Activated CD8-positive, alpha-beta T cell treated with anti-CD3 and anti-CD28 coated beads for 36 hours (primary cell): ENCODE data around the gene FANCG. TPM values are rescaled to one million over a fixed set of nuclear protein-coding genes. Genes with fewer than 3 reads are reported as not detected.
A peak's percentile ranks its signal among the peaks of the same experiment; 100 is the strongest.

Experiments used
- ATAC-seq: fragments of 200-7000 bp; cut with Tn5 transposase; one replicate; pipeline ENCODE4 v1.10.0; 2021; ENCODE audit warnings: mild to moderate bottlenecking, moderate library complexity
- CTCF ChIA-PET: fragments of 350-600 bp; sonication (Branson Sonifier 250); formaldehyde crosslinking; loops from one replicate; lab custom pipeline; 2021; ENCODE audit warnings: antibody characterized with exemption; lab: Charles Lee
- POLR2A ChIA-PET: fragments of 350-600 bp; sonication (Branson Sonifier 250); formaldehyde crosslinking; loops from one replicate; lab custom pipeline; 2021; ENCODE audit warnings: antibody characterized with exemption; lab: Charles Lee
- DNase-seq: peaks from one replicate; pipeline ENCODE4 v3.0.0-alpha.2; 2020
- H3K27ac Mint-ChIP-seq: one replicate; pipeline ENCODE4 v1.8.0; 2021; ENCODE audit warnings: mild to moderate bottlenecking, mixed read lengths
- H3K27me3 Mint-ChIP-seq: one replicate; pipeline ENCODE4 v1.8.0; 2021; ENCODE audit warnings: mixed read lengths
- H3K36me3 Mint-ChIP-seq: one replicate; pipeline ENCODE4 v1.8.0; 2021; ENCODE audit warnings: low read depth, mixed read lengths
- H3K4me1 Mint-ChIP-seq: one replicate; pipeline ENCODE4 v1.8.0; 2021; ENCODE audit warnings: low read depth, mixed read lengths
- H3K4me3 Mint-ChIP-seq: one replicate; pipeline ENCODE4 v1.8.0; 2021; ENCODE audit warnings: mild to moderate bottlenecking, moderate library complexity, mixed read lengths
- H3K9me3 Mint-ChIP-seq: one replicate; pipeline ENCODE4 v1.8.0; 2021; ENCODE audit warnings: mixed read lengths
- intact Hi-C: fragments of 100-400 bp; cut with micrococcal nuclease; formaldehyde crosslinking; loops from one replicate; pipeline ENCODE4 v1.10.0; 2022
- total RNA-seq, 2 experiments: library from RNA; stranded (reverse); gene quantifications; one replicate each; pipeline ENCODE4 v1.2.3, GENCODE V29; 2021
- TF ChIP-seq, protein P1 (sequence below): fragments of 200-600 bp; IDR thresholded peaks from one replicate; pipeline ENCODE4 v1.8.0; 2022; ENCODE audit warnings: antibody characterized with exemption, mild to moderate bottlenecking

FANCG gene
- 10 to 100 TPM; 91.5 to 94.0 TPM for total RNA-seq

DNA sequence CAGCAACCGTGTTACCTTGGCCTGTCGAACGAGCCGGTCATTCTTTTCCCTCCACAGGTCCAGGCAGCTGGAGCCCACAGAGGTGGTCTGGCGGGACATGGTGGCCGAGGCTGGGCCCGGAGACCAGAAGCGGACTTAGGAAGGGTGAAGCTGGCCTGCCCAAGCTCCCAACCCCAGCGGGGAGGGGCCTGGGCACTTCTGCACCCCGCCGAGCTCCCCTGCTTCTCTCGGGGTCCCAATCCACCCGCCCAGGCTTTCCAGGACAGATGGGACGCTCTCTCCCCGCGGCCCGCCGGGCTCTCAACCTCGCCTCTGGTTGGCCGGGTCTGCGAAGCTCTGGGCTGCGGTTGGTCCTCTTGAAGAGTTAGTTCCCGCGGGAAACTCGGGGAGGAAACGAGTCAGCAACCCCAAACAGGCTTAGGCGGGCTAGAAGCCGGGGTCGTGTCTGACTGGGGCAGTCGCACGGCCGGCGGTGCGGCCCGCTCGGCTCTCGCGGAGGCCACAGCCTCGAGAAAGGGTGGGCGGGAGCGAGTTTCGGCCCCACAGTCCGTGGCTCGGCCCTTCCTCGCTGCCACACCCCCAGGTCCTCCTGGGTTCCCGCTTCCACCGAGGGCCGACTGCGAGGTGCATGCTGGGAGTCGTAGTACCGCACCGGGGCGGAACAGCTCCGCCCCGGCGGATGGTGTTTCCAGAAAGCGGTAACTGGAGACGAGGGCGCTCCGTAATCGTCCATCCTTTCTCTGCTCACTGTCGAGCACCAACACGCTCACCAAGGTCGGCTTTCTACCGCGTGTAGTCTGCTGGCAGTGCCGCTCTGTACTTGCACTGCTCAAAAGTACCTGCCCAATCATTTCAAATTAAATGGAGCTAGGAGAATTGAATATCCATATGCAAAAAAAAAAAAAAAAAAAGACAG, at the start of gene FANCG:
Gene FANCG (minus strand): TSS at position 517 of the 916 bp plus-strand sequence. CDS start 418 bp downstream, at position 99.
- H3K36me3 Mint-ChIP-seq = peaks cover 36% of the 10 kb centered on the region
- DNase-seq (peak; percentile 91), ATAC-seq (peak; percentile 90)
- no peaks in the 10 kb centered on the region for H3K27me3 Mint-ChIP-seq
- H3K9me3 Mint-ChIP-seq = no peaks in the 10 kb centered on the region
- intact Hi-C loops = no loop called here
- peak within 1 kb of the TSS; percentile 97 for H3K27ac Mint-ChIP-seq
- H3K4me3 Mint-ChIP-seq = peak within 1 kb of the TSS; percentile 90
- ChIA-PET CTCF (interaction anchor here (0.9 to 8.2 kb wide), 10 partner anchors 8 to 320 kb away, joined by 3 to 83 read pairs (median 5); partner anchors contain the start of genes PIGO and STOML2), POLR2A (interaction anchor here (0.7 to 7.5 kb wide), 14 partner anchors 9 to 91 kb away, joined by 3 to 101 read pairs (median 5); partner anchors contain the start of genes PIGO, STOML2 and VCP)
- H3K4me1 Mint-ChIP-seq = peaks cover 21% of the 10 kb centered on the region
- TF ChIP-seq, protein P1, sequence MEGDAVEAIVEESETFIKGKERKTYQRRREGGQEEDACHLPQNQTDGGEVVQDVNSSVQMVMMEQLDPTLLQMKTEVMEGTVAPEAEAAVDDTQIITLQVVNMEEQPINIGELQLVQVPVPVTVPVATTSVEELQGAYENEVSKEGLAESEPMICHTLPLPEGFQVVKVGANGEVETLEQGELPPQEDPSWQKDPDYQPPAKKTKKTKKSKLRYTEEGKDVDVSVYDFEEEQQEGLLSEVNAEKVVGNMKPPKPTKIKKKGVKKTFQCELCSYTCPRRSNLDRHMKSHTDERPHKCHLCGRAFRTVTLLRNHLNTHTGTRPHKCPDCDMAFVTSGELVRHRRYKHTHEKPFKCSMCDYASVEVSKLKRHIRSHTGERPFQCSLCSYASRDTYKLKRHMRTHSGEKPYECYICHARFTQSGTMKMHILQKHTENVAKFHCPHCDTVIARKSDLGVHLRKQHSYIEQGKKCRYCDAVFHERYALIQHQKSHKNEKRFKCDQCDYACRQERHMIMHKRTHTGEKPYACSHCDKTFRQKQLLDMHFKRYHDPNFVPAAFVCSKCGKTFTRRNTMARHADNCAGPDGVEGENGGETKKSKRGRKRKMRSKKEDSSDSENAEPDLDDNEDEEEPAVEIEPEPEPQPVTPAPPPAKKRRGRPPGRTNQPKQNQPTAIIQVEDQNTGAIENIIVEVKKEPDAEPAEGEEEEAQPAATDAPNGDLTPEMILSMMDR = no peak

DNA sequence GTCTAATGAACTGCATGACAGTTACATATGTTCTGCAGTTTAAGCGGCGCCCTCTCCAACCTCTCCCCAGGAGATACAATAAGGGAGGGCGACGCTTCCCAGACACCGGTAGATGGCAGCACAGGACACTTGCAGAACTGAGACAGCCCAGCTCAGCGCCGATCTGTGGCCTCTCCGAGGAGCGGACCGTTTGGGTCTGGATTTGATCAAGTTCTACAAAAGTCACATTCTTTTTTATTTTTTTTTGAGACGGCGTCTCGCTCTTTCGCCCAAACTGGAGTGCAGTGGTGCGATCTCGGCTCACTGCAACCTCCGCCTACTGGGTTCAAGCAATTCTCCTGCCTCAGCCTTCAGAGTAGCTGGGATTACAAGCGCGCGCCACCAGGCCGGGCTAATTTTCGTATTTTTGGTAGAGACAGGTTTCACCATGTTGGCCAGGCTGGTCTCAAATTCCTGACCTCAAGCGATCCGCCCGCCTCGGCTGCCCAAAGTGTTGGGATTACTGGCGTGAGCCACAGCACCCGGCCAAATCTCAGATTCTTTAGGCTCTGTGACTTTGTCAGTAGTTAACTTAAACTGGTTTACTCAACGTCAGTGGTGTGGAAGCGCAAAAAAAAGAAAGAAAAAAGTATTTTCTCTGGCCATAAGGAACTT, 37.3 kb upstream of the FANCG start:
- peak overlapping the region; percentile 75 for H3K4me3 Mint-ChIP-seq
- H3K36me3 Mint-ChIP-seq = no peaks in the 10 kb centered on the region
- DNase-seq (peak; percentile 91), ATAC-seq (peak; percentile 51)
- no peaks in the 10 kb centered on the region for H3K27me3 Mint-ChIP-seq
- intact Hi-C loops = loop anchor here (5.0 to 10.0 kb wide), 3 partner anchors 140 to 438 kb away; no protein-coding TSS in a partner anchor
- POLR2A ChIA-PET = interaction anchor here (0.5 to 3.8 kb wide), 3 partner anchors 9 to 395 kb away, joined by 4 to 32 read pairs (median 4); partner anchors contain the start of gene STOML2
- no peaks in the 10 kb centered on the region for H3K9me3 Mint-ChIP-seq
- peak overlapping the region; percentile 86 for H3K27ac Mint-ChIP-seq
- peaks cover 35% of the 10 kb centered on the region for H3K4me1 Mint-ChIP-seq
- TF ChIP-seq, protein P1 = peak; percentile 83
- CTCF ChIA-PET = interaction anchor here (0.6 to 4.4 kb wide), 18 partner anchors 11 to 440 kb away, joined by 3 to 42 read pairs (median 3); partner anchors contain the start of gene PIGO

DNA sequence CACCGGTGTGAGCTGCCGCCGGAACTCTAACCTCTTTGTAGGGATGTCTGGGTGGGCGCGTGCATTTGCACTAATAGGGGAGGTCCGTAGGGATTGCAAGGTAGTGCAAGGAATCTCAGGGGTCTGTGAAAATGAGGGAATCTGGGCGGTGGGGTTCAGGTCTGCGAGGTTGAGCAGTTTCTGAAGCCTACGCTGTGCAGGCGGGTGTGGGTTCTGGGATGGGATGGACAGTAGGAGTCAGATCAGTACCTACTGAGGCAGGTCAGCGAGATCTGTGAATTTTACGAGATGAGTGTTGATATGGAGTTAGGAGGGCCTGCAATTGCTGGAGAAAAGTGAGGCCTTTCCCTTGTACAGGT, 36.8 kb upstream of the FANCG start:
- Mint-ChIP-seq H3K4me3 (peak overlapping the region; percentile 75), H3K27me3 (no peaks in the 10 kb centered on the region), H3K4me1 (peaks cover 40% of the 10 kb centered on the region), H3K27ac (peak overlapping the region; percentile 86), H3K36me3 (no peaks in the 10 kb centered on the region), H3K9me3 (no peaks in the 10 kb centered on the region)
- intact Hi-C loops = loop anchor here (5.0 to 10.0 kb wide), 3 partner anchors 141 to 438 kb away; no protein-coding TSS in a partner anchor
- DNase-seq = no peak
- TF ChIP-seq, protein P1 = no peak
- ATAC-seq = no peak
- ChIA-PET CTCF (interaction anchor here (0.7 to 4.4 kb wide), 18 partner anchors 12 to 440 kb away, joined by 3 to 42 read pairs (median 4); partner anchors contain the start of genes PIGO and UNC13B), POLR2A (interaction anchor here (0.5 to 3.8 kb wide), 4 partner anchors 10 to 396 kb away, joined by 3 to 32 read pairs (median 4); partner anchors contain the start of gene STOML2)

DNA sequence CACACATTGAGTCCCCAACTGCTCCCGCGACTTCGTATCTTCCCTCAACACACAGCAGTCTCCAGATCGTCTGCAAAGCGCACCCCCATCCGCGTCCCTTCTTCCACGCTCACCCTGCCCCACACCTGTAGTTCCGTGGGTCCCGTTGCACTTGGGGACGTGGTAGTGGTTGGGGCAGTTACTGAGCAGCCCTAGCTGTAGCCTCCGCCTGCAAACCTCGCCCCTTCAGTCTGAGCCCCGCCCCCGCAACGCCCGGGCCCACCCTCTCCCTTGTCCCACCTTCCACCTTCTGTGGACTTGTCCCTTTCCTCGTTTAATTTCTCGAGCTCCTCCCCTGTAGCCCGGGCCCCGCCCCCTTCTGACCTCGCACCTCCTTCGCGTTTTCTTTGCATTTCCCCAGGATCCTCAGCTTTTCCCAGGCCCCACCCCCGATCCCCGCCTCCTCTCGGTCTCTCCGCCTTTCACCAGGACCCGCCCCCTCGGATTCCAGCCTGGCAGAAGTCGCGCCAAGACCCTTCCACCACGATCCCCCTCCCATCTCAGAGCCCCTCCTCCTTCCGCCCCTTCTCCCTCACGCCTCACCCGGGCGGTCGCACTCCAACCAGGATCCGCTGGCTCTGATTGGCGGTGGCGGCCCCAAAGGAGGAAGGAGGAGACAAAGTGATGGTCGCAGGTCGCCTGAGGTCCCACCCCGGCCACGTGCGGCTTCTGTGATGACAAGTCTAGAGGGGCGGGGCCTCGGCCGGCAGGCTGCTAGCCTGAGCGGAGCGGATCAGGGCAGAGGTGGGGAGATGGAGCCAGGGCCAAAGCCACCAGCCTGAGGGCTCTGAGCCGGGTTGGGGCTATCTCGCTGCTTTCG, 36.2 kb upstream of the FANCG start, which contains the start of gene ATOSB:
Gene ATOSB (minus strand): TSS at position 183 of the 859 bp plus-strand sequence. CDS start 7,588 bp downstream, outside the sequence.
- H3K27me3 Mint-ChIP-seq = no peaks in the 10 kb centered on the region
- intact Hi-C loops = loop anchor here (5.0 to 10.0 kb wide), 3 partner anchors 141 to 439 kb away; no protein-coding TSS in a partner anchor
- H3K27ac Mint-ChIP-seq = peak within 1 kb of the TSS; percentile 86
- ChIA-PET POLR2A (interaction anchor here (0.7 to 3.8 kb wide), 5 partner anchors 13 to 615 kb away, joined by 3 to 32 read pairs (median 4); partner anchors contain the start of genes STOML2 and VCP), CTCF (interaction anchor here (0.7 to 4.4 kb wide), 11 partner anchors 10 to 438 kb away, joined by 3 to 42 read pairs (median 4); partner anchors contain the start of genes PIGO and UNC13B)
- peak within 1 kb of the TSS; percentile 75 for H3K4me3 Mint-ChIP-seq
- ATAC-seq (peak; percentile 60), DNase-seq (peak; percentile 98)
- TF ChIP-seq, protein P1 = no peak
- H3K36me3 Mint-ChIP-seq = no peaks in the 10 kb centered on the region
- H3K4me1 Mint-ChIP-seq = peaks cover 43% of the 10 kb centered on the region
- no peaks in the 10 kb centered on the region for H3K9me3 Mint-ChIP-seq
